Endodermal cell (in vitro differentiated cells): ENCODE measurements around the gene FRYL. TPM values are rescaled to one million over a fixed set of nuclear protein-coding genes. Genes with fewer than 3 reads are reported as not detected.

Experiments used
- DNase-seq: peaks from one replicate; pipeline ENCODE4 v3.0.0-alpha.2; 2017
- H3K27ac ChIP-seq: 2 replicates; pipeline ENCODE4 v1.5.1; 2013; ENCODE audit warnings: mild to moderate bottlenecking, low read depth, low read length, moderate library complexity
- H3K27me3 ChIP-seq: 2 replicates; pipeline ENCODE4 v1.6.1; 2013; ENCODE audit warnings: mild to moderate bottlenecking, low read length, moderate library complexity; ENCODE audit not compliant: insufficient read depth, control insufficient read depth, poor library complexity, severe bottlenecking
- H3K36me3 ChIP-seq: 2 replicates; pipeline ENCODE4 v1.7.0; 2013; ENCODE audit warnings: mild to moderate bottlenecking, low read length, moderate library complexity; ENCODE audit not compliant: control insufficient read depth, insufficient read depth
- H3K4me1 ChIP-seq: one replicate; pipeline ENCODE4 v1.7.0; 2013; ENCODE audit warnings: low read length; ENCODE audit not compliant: control insufficient read depth, insufficient read depth
- H3K4me3 ChIP-seq: 2 replicates; pipeline ENCODE4 v1.5.1; 2013; ENCODE audit warnings: mild to moderate bottlenecking, low read length, moderate library complexity
- H3K9ac ChIP-seq: 2 replicates; pipeline ENCODE4 v1.6.1; 2013; ENCODE audit warnings: mild to moderate bottlenecking, low read length, moderate library complexity; ENCODE audit not compliant: poor library complexity, severe bottlenecking; ENCODE audit errors: extremely low read depth
- H3K9me3 ChIP-seq: 2 replicates; pipeline ENCODE4 v1.6.1; 2013; ENCODE audit warnings: mild to moderate bottlenecking, low read length, moderate library complexity; ENCODE audit not compliant: control insufficient read depth
- H3K27ac Mint-ChIP-seq: 2 replicates; pipeline ENCODE4 v1.8.0; 2020; ENCODE audit warnings: mixed read lengths
- H3K27me3 Mint-ChIP-seq: 2 replicates; pipeline ENCODE4 v1.8.0; 2021; ENCODE audit warnings: mild to moderate bottlenecking, mixed read lengths; ENCODE audit not compliant: insufficient read depth
- H3K36me3 Mint-ChIP-seq: 2 replicates; pipeline ENCODE4 v1.8.0; 2020; ENCODE audit warnings: low read depth, mixed read lengths
- H3K4me1 Mint-ChIP-seq: 2 replicates; pipeline ENCODE4 v1.8.0; 2020; ENCODE audit warnings: mixed read lengths
- H3K4me3 Mint-ChIP-seq: 2 replicates; pipeline ENCODE4 v1.8.0; 2020; ENCODE audit warnings: mild to moderate bottlenecking, moderate library complexity, mixed read lengths
- H3K9me3 Mint-ChIP-seq: 2 replicates; pipeline ENCODE4 v1.8.0; 2020; ENCODE audit warnings: mild to moderate bottlenecking, mixed read lengths
- WGBS, 2 experiments: methylation state at CpG; one replicate each; pipeline versions ENCODE4 v1.1.5 to v1.1.7; 2013; ENCODE audit warnings: missing lambda C conversion rate in 2 of 2, mixed read lengths in 1 of 2; ENCODE audit not compliant: insufficient coverage in 1 of 2, insufficient read length in 1 of 2; 5-methylcytosine and 5-hydroxymethylcytosine counted together
- total RNA-seq, 2 donors: library from RNA; stranded (reverse); fragmentation: NEBNext Ultra II Directional in 1 of 2; extraction: Animal tissue kit (Norgen Biotek cat#: 25700) in 1 of 2; gene quantifications; 2 replicates in 1 of 2; 3 replicates in 1 of 2; pipeline ENCODE4 v1.2.1, GENCODE V29; 2021
- TF ChIP-seq, protein P1 (sequence below): fragments of 200-600 bp; sonication (generic); conservative IDR thresholded peaks from 2 replicates; pipeline ENCODE4 v1.5.0; 2021; ENCODE audit warnings: antibody characterized with exemption, mild to moderate bottlenecking

The FRYL gene
- total RNA-seq, 2 donors from 2014 or later: 56.5 to 62.6 TPM

- 95 to 96% methylated on average over 6 to 12 of the region's 12 CpGs for WGBS, 2 experiments
- H3K36me3 ChIP-seq: no peaks in the 10 kb centered on the region
- no peaks in the 10 kb centered on the region for H3K4me1 ChIP-seq
- no peaks in the 10 kb centered on the region for H3K9me3 ChIP-seq
- H3K9ac ChIP-seq: no peak overlapping the region
- H3K4me3 Mint-ChIP-seq: no peak overlapping the region
- peak; percentile 57 for DNase-seq
- H3K27me3 Mint-ChIP-seq: no peaks in the 10 kb centered on the region
- no peaks in the 10 kb centered on the region for H3K9me3 Mint-ChIP-seq
- H3K4me3 ChIP-seq: no peak overlapping the region
- no peak overlapping the region for H3K27ac ChIP-seq
- H3K27me3 ChIP-seq: no peaks in the 10 kb centered on the region
- peaks cover 12% of the 10 kb centered on the region for H3K36me3 Mint-ChIP-seq
- TF ChIP-seq, protein P1, sequence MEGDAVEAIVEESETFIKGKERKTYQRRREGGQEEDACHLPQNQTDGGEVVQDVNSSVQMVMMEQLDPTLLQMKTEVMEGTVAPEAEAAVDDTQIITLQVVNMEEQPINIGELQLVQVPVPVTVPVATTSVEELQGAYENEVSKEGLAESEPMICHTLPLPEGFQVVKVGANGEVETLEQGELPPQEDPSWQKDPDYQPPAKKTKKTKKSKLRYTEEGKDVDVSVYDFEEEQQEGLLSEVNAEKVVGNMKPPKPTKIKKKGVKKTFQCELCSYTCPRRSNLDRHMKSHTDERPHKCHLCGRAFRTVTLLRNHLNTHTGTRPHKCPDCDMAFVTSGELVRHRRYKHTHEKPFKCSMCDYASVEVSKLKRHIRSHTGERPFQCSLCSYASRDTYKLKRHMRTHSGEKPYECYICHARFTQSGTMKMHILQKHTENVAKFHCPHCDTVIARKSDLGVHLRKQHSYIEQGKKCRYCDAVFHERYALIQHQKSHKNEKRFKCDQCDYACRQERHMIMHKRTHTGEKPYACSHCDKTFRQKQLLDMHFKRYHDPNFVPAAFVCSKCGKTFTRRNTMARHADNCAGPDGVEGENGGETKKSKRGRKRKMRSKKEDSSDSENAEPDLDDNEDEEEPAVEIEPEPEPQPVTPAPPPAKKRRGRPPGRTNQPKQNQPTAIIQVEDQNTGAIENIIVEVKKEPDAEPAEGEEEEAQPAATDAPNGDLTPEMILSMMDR: peak; percentile 60
- no peak overlapping the region for H3K27ac Mint-ChIP-seq
- H3K4me1 Mint-ChIP-seq: peaks cover 14% of the 10 kb centered on the region
These were observed 12.8 kb downstream of the FRYL start for GRCh38 chr4:48767055-48767929.

DNA sequence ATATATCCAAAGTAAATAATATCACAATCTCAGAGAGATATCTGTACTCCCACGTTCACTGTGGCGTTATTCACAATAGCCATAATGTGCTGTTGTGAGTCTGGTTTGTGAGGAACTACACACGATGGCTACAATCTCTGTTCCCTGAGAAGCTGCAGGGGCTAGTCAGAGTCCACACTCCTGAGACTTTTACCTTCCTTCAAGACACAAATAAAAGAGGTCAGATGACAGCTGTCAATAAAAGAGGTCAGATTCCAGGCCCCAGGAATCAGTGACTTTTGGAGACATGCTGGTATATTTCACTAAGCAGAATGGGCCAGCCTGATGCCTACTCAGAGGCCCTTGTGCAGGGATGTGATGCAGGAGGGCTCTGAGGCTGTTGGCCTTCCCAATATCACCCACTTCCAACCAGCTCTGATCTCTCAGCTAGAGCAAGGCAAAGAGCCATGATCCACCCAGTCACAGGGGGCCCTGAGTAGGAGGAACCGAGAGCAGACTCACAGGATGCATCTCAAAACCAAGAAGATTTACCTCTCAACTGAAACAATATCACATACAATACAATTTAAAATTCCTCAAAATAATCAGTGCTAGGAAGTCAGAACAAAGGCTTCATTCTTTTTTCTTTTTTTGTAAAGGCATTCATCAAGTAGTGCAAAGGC is 13.8 kb downstream of the FRYL start:
- H3K36me3 ChIP-seq: no peaks in the 10 kb centered on the region
- peaks cover 14% of the 10 kb centered on the region for H3K4me1 Mint-ChIP-seq
- 93 to 95% methylated on average over 3 to 4 of the region's 4 CpGs for WGBS, 2 experiments
- TF ChIP-seq, protein P1: no peak
- no peak overlapping the region for H3K4me3 ChIP-seq
- H3K4me1 ChIP-seq: no peaks in the 10 kb centered on the region
- no peak overlapping the region for H3K9ac ChIP-seq
- no peak for DNase-seq
- H3K36me3 Mint-ChIP-seq: peaks cover 12% of the 10 kb centered on the region
- H3K27ac ChIP-seq: no peak overlapping the region
- H3K27me3 Mint-ChIP-seq: no peaks in the 10 kb centered on the region
- no peaks in the 10 kb centered on the region for H3K9me3 Mint-ChIP-seq
- H3K27me3 ChIP-seq: no peaks in the 10 kb centered on the region
- H3K27ac Mint-ChIP-seq: peak overlapping the region; percentile 46
- no peak overlapping the region for H3K4me3 Mint-ChIP-seq
- H3K9me3 ChIP-seq: no peaks in the 10 kb centered on the region

DNA sequence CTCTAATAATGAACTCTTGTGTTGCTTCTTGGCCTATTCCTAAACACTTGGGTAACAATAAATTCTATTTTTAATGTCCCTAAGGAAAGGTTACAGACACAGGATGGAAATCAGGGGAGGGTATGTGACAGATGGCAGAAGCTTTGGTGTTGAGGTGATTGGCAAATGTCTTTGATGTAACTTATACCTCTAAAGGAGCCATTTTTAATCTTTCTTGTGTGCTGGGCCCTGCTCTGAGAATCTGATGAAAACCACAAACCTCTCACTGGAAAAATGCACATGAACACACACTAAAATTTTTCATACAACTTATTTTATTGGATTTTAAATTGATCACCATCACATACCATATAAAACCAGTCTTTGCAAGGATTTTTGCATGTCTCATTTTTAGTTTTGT is 17.7 kb downstream of the FRYL start:
- H3K4me1 ChIP-seq: no peaks in the 10 kb centered on the region
- peaks cover 11% of the 10 kb centered on the region for H3K4me1 Mint-ChIP-seq

More for the DNA sequence above, 17.7 kb downstream of the FRYL start:
- TF ChIP-seq, protein P1: no peak
- no peak overlapping the region for H3K27ac Mint-ChIP-seq
- H3K27ac ChIP-seq: no peak overlapping the region
- peaks cover 10% of the 10 kb centered on the region for H3K9me3 Mint-ChIP-seq
- no peak for DNase-seq
- no peaks in the 10 kb centered on the region for H3K27me3 ChIP-seq
- H3K27me3 Mint-ChIP-seq: no peaks in the 10 kb centered on the region
- no peak overlapping the region for H3K4me3 Mint-ChIP-seq
- no peaks in the 10 kb centered on the region for H3K9me3 ChIP-seq
- no peak overlapping the region for H3K4me3 ChIP-seq
- H3K36me3 ChIP-seq: peaks cover 2% of the 10 kb centered on the region
- no peak overlapping the region for H3K9ac ChIP-seq
- peaks cover 21% of the 10 kb centered on the region for H3K36me3 Mint-ChIP-seq
